Smooth muscle cell of the brain vasculature (primary cell): ENCODE measurements around the gene SLFN12L.
"Not testable (repeated sequence)": the region's sequence is repeated elsewhere in the genome, so short reads cannot be mapped to it uniquely, and the experiment has no call there.

Experiments used
- DNase-seq: peaks from one replicate; pipeline ENCODE4 v3.0.0-alpha.2; 2012; ENCODE audit warnings: low read depth, low spot score

Gene SLFN12L

GRCh38 chr17:35537601-35538141 is at the start of gene SLFN12L:
Gene SLFN12L, minus strand, starts transcription at chr17:35537678. Its CDS starts 15,314 bp downstream, at chr17:35522364.
- no peak for DNase-seq

- DNase-seq, result no peak
Measured at GRCh38 chr17:35586569-35587073, 49.1 kb upstream of the SLFN12L start.

DNA sequence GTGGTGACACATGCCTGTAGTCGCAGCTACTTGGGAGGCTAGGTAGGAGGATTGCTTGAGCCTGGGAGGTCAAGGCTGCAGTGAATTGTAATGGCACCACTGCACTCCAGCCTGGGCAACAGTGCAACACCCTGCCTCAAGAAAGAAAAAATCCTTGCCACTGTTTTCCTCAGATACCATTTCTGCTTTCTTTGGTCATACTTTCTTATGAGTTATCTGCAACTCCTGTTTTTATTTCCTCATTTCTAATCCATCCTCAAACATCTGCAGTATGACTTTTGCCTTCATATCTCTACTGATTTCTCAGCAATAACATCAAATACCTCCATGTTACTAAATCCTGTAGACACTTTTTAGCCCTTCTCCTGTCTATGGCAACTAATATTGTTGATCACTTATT is 46.6 kb upstream of the SLFN12L start:
- no peak for DNase-seq

DNA sequence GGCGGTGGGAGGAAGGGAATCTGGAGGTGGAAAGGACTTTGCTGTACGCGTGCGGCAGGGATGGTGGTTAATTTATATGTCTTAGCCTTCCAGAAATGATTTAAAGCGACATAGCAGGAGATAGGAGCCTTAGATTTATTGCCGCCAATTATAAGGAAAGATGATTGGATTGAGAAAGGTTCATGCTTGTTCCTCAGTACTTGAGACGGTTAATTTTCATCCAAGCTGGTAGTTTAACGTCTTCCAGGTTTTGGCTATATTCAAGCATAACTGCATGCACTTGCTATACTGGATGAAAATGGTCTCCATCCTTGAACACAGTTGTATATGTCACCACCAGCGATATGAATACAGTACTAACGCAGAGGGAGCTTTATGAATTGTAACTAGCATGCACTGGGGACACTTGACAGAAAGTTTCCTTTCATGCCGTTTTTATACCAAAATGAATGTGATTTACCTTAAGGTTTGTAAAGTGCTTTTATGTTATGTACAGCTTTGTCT is 41.5 kb upstream of the SLFN12L start:
- no peak for DNase-seq

DNA sequence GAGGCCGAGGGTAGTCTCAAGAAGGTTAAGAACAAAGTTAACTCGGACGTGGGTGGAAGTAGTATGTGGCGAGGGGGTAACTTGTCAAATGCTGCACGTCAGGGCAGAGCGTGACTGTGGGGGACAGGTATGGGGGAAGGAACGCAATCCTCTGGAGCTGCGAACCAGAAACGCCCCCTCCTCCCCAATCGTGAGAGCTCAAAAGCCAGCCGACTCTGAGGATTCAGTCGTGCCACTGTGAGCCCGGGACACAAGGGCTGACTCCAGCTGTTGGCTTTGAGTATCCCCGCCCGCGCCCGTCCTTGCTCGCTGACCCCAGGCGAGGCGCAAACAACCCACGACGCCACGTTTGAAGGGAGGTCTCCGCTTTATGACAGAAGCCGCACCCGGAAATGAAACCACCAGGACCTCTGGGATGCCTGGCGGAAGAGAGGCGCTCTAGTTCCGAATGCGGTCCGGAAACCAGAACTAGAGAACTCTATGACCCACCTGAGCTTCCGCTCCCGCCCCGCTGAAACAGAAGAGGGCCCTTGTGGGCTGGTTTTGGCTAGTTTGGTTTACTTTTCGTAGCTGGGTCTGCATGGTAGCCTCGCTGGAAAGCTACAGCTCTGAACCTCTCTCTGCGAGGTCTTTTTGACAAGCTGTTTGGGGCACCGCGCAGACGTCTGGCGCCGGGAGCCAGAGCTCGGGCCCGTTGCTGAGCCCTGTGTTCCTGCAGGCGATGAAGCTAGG is 40.9 kb upstream of the SLFN12L start, which contains the start of gene PEX12:
PEX12 (minus strand) TSS at position 375 of the 732 bp plus-strand sequence. CDS start 550 bp downstream, outside the sequence.
- DNase-seq, result peak; percentile 62

DNA sequence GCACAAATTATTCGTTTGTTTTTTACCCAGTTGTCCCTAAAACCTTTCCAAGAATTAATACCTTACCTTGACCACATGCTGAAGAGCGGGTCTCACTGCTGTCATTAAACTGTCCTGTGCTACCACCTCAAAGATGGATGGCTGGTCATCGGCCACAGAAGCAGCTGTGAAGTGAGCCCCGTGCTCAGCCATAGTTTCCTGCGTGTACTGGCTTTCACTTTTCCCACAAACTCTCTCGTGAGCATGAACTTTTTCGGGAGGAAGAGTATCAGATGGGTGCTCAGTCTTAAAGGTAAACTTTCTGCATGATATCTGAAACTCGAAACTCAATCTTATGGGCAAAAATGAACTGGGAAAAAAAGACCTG is 40.3 kb upstream of the SLFN12L start:
- no peak for DNase-seq

GRCh38 chr17:35575759-35576158 is 38.3 kb upstream of the SLFN12L start:
- DNase-seq, result no peak

- DNase-seq, result no peak
Measured at GRCh38 chr17:35569405-35569804, 31.9 kb upstream of the SLFN12L start.

GRCh38 chr17:35568561-35568960 is 31.1 kb upstream of the SLFN12L start:
- no peak for DNase-seq

DNA sequence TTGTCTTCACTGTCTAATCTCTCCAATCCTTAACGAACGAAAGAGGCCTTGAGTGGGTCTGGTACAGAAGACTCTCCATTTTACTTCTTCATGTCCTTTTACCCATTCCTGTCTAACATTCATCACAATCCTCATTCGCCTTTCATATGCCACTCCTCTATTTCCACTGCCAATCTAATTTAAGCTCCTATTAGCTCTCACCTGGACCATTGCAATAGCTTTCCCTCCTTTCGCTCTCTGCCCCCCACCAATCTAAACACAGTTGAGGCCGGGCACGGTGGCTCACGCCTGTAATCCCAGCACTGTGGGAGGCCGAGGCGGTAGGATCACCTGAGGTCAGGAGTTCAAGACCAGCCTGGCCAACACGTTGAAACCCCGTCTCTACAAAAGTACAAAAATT is 29.5 kb upstream of the SLFN12L start:
- no peak for DNase-seq

DNA sequence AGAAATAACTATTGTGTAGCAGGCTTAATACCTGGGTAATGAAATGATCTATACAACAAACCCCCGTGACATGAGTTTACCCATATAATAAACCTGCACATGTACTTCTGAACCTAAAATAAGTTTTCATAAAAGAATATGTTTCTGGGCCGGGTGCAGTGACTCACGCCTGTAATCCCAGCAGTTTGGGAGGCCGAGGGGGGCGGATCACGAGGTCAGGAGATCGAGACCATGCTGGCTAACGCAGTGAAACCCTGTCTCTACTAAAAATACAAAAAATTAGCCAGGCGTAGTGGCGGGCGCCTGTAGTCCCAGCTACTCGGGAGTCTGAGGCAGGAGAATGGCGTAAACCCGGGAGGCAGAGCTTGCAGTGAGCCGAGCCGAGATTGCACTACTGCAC is 25.7 kb upstream of the SLFN12L start:
- DNase-seq, result not testable (repeated sequence)

DNA sequence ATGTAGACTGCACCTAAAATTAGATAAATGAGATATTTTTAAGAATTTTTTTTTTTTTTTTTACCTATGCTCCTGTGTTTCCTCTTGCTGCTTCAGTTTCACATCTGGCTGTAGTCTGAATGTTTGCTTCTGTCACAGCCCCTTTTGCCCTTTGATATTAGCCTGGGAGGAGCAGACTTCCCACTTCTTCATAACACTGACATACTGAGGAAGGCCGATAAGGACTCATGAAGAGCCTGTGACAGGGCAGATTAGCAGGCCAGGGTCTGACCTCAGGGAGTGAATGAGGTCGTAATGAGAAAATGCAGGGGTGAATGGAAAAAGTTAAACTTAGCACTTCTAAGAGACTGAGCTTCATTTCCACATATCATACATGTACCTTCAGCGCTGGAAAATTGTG is 23.2 kb upstream of the SLFN12L start, which contains the start of gene SLFN14:
SLFN14 (minus strand) TSS at position 117 of the 400 bp plus-strand sequence. CDS start 2,757 bp downstream, outside the sequence.
- DNase-seq, result no peak

GRCh38 chr17:35559495-35560210 is 22.2 kb upstream of the SLFN12L start:
- DNase-seq, result no peak

DNA sequence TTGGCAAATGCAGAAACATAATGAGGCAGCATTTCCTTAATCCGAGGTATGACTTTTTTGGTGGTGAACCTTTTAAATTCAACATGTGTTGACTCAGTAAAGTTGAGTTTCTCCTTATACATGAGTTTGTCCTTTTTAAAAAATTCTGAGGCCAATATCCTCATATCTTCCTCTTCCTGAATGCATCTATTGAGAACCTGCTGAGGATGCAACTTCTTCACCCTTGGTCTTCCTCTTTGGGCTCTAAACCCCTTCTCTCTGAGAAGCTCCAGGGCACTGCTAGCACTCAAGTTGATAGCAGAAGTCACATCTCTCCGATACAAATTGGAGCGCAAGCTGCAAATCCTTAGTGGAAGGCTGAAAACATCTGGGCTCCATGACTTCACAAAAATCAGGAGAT is 19.9 kb upstream of the SLFN12L start:
- DNase-seq, result no peak

- no peak for DNase-seq
Measured at GRCh38 chr17:35555691-35556090, 18.2 kb upstream of the SLFN12L start.

DNA sequence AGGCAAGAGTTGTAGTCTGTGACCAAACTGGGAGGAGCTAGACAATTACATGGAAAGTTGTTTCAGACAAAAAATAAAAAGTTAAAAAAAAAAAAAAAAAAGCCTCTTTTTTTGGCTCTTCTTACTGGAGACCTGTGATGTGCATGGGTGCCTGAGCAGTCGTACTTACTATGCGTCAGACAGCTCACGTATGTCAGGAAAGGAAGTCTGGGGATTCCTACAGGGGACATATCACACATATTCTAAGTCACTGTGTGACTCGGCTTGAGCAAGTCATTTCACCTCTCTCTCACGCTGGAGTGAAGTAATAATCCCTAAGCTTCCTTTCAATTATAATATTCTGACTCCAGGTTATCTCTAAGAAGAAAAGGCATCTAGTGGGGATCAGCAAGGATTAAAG is 17.2 kb upstream of the SLFN12L start:
- no peak for DNase-seq

DNA sequence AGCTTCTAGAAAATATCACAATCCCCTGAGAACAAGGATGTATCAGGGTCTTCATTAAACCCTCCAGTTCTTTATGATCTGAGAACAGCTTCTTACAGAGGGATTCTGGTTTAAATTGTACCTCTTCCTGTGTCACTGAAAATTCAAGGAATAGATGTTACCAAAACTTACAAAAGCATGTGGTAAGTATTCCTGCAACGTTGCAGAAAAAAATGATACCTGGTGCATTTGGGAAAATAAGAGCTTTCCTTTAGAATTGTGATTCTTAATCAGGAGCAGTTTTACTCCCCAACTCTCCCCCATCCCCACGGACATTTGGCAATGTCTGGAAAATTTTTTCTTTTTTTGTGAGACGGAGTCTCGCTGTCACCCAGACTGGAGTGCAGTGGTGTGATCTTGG is 15.8 kb upstream of the SLFN12L start:
- no peak for DNase-seq

GRCh38 chr17:35548978-35549377 is 11.5 kb upstream of the SLFN12L start:
- DNase-seq, result no peak

GRCh38 chr17:35548208-35548810 is 10.8 kb upstream of the SLFN12L start:
- DNase-seq, result no peak

DNA sequence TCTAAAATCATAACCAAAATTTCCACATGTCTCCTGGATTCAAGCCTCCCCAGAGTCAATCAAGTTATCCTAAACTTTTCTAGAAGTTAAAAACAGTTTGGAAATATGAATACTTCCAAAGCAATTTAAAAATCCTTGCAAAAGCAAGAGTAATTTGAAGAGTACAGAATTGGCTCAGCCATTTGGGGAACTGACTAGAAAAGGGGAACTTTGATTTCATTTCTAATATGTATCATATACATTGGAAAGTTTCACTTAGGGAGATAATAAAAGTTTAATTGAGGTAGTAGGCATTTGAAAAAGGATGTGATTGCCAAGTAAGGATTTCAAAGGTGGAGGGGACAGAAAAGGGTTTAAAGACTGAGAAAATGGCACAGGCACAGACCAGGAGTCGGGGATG is 9.0 kb upstream of the SLFN12L start:
- DNase-seq, result no peak

- no peak for DNase-seq
Measured at GRCh38 chr17:35545150-35545549, 7.7 kb upstream of the SLFN12L start.

DNA sequence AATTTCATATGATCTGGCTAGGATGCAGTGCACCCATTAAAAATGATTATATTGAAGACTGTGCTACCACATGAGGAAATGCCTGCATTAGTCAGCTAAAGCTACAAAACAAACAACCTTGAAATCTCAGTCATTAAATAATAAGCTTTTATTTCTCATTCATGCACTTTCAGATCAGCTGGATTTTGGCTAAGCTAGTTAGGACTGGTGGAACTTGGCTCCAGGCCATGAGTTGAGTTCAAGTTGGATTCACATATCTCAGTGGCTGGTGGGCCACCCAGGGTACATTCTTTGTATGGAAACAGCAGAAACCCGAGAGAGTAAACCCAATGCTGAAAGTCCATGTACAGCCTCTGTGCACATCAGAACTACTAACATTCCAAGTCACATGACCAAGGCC is 6.4 kb upstream of the SLFN12L start:
- DNase-seq, result no peak
